ENCODE data around the gene PALB2. TPM values are rescaled to one million over a fixed set of nuclear protein-coding genes. Genes with fewer than 3 reads are reported as not detected.

Gene PALB2
- polyA plus RNA-seq, 2 of the 4 experiments (the other 2 are of a cell fraction), result 13.9 to 17.4 TPM

DNA sequence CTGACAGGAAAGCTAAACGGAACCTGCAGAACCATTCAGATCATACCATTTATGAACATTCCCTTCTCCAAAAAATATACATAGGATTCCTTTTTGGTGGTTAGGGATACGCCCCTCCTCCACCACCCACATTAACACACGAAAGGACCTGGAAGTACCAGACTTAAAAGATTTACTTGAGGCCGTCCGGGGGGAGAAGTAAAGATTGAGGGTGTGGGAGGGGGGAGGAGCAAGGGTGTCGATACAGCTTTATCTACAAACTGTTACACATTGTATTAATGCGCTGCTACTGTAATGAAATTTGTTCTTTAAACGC is 537 bp downstream of the PALB2 start:
- peak in 1 of 2 experiments; percentile 34 for DNase-seq (ENCODE audit: low read depth in 1 of 2, low spot score in 1 of 2)
- TF ChIP-seq CBX2 (IDR thresholded peaks at IDR 0.05; ENCODE audit: borderline replicate concordance, low read depth) (no peak), JUNB (IDR thresholded peaks at IDR 0.05) (no peak), HEYL (CRISPR knock-in tag; IDR thresholded peaks at IDR 0.05) (no peak), RNF2 (IDR thresholded peaks at IDR 0.05; ENCODE audit: borderline replicate concordance, low read depth) (no peak), KDM1A (IDR thresholded peaks at IDR 0.05; ENCODE audit: low read depth) (no peak), ZC3H11A (IDR thresholded peaks at IDR 0.05) (no peak), TFCP2L1 (CRISPR knock-in tag; IDR thresholded peaks at IDR 0.05) (no peak), PHF8 (IDR thresholded peaks at IDR 0.05; ENCODE audit: borderline replicate concordance, low read depth) (no peak), RARB (CRISPR knock-in tag; IDR thresholded peaks at IDR 0.05) (no peak), SREBF2 (IDR thresholded peaks at IDR 0.05) (no peak), RAD21 (conservative IDR thresholded peaks at IDR 0.05 in 1 of 2, IDR thresholded peaks at IDR 0.05 in 1 of 2) (no peak), HOXB5 (CRISPR knock-in tag; IDR thresholded peaks at IDR 0.05) (no peak), FOXS1 (CRISPR knock-in tag; IDR thresholded peaks at IDR 0.05) (no peak), TP53 (CRISPR knock-in tag; IDR thresholded peaks at IDR 0.05) (no peak), SMC3 (IDR thresholded peaks at IDR 0.05) (no peak)
- TF ChIP-seq, protein P1, sequence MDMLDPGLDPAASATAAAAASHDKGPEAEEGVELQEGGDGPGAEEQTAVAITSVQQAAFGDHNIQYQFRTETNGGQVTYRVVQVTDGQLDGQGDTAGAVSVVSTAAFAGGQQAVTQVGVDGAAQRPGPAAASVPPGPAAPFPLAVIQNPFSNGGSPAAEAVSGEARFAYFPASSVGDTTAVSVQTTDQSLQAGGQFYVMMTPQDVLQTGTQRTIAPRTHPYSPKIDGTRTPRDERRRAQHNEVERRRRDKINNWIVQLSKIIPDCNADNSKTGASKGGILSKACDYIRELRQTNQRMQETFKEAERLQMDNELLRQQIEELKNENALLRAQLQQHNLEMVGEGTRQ (IDR thresholded peaks at IDR 0.05), result no peak
- TF ChIP-seq, protein P2, sequence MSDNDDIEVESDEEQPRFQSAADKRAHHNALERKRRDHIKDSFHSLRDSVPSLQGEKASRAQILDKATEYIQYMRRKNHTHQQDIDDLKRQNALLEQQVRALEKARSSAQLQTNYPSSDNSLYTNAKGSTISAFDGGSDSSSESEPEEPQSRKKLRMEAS (IDR thresholded peaks at IDR 0.05), result no peak
- TF ChIP-seq, protein P3, sequence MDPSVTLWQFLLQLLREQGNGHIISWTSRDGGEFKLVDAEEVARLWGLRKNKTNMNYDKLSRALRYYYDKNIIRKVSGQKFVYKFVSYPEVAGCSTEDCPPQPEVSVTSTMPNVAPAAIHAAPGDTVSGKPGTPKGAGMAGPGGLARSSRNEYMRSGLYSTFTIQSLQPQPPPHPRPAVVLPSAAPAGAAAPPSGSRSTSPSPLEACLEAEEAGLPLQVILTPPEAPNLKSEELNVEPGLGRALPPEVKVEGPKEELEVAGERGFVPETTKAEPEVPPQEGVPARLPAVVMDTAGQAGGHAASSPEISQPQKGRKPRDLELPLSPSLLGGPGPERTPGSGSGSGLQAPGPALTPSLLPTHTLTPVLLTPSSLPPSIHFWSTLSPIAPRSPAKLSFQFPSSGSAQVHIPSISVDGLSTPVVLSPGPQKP (IDR thresholded peaks at IDR 0.05; ENCODE audit: low read depth, low read length), result no peak
- Histone ChIP-seq H3K27ac (peak overlapping the region; percentile 79 to 97), H3K4me1 (peaks cover 16% of the 10 kb centered on the region; the same call in 2 of the 3 replicates), H3K4me2 (peak overlapping the region; percentile 99), H3K9me3 (no peaks in the 10 kb centered on the region), H3K4me3 (peak overlapping the region; percentile 84)
- under 1% methylated on average over 8 of the region's 8 CpGs for WGBS (ENCODE audit: missing lambda C conversion rate)
- POLR2A ChIA-PET, result no interaction called here
- CTCF ChIA-PET, result interaction anchor here (0.7 to 1.5 kb wide), 3 partner anchors 10 to 31 kb away, joined by 3 to 4 read pairs (median 3); no protein-coding TSS in a partner anchor
- no peak for FAIRE-seq
- no peak; a peak in 1 of 6 replicates for ATAC-seq

DNA sequence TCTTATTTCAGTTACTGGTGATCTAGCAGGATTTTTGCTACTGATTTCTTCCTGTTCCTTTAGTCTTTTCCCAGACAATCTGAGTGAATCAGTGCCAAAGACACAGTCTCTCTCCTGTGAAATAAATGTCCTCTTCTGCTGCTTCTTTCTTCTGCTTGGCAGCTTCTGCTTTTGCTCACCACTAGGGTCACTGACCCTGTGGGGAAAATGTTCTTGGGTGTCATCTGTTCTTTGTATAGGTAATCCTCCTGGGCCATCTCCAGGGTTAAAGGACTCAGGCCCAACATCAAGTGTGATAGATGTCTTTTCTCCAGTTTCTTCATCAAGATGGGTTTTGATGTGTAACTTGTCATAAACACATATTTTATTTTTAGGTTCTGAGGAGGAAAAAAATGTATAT is 5.2 kb downstream of the PALB2 start:
- Histone ChIP-seq H3K9me3 (no peaks in the 10 kb centered on the region), H3K4me2 (no peak overlapping the region), H3K4me1 (peaks cover 7% of the 10 kb centered on the region; the same call in 2 of the 3 replicates), H3K27ac (no peak overlapping the region), H3K4me3 (no peak overlapping the region)
- ChIA-PET CTCF (no interaction called here), POLR2A (no interaction called here)
- 0 out of 6 replicates have a peak, but pooled peaks of 1 of the 2 experiments have one; percentile 39 for ATAC-seq
- DNase-seq (ENCODE audit: low read depth in 1 of 2, low spot score in 1 of 2), result no peak
- FAIRE-seq, result no peak
- no peak for TF ChIP-seq KDM5A (IDR thresholded peaks at IDR 0.05)
- TF ChIP-seq JUNB (IDR thresholded peaks at IDR 0.05), result no peak
- TF ChIP-seq CHD2 (IDR thresholded peaks at IDR 0.05; ENCODE audit: low read length, partially characterized antibody), result no peak
- TF ChIP-seq RNF2 (IDR thresholded peaks at IDR 0.05; ENCODE audit: borderline replicate concordance, low read depth), result no peak
- no peak for TF ChIP-seq HEYL (CRISPR knock-in tag; IDR thresholded peaks at IDR 0.05)
- TF ChIP-seq CBX8 (IDR thresholded peaks at IDR 0.05), result no peak
- no peak for TF ChIP-seq ZNF302 (CRISPR knock-in tag; IDR thresholded peaks at IDR 0.05)
- TF ChIP-seq CHD4 (IDR thresholded peaks at IDR 0.05; ENCODE audit: borderline replicate concordance), result no peak
- TF ChIP-seq, protein P2 (IDR thresholded peaks at IDR 0.05), result no peak
- TF ChIP-seq CEBPB (IDR thresholded peaks at IDR 0.05), result no peak
- TF ChIP-seq, protein P4, sequence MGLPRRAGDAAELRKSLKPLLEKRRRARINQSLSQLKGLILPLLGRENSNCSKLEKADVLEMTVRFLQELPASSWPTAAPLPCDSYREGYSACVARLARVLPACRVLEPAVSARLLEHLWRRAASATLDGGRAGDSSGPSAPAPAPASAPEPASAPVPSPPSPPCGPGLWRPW (IDR thresholded peaks at IDR 0.05), result no peak

All from A549 (cell line).